Measurements from ENCODE around the gene LRTM2.

- no peak for TF ChIP-seq ZBTB33 (IDR thresholded peaks at IDR 0.05; ENCODE audit: extremely low read depth, insufficient replicate concordance, low read length)
- no peak for TF ChIP-seq CTCF (IDR thresholded peaks at IDR 0.05 in 2 of 3, conservative IDR thresholded peaks at IDR 0.05 in 1 of 3; ENCODE audit: borderline replicate concordance in 1 of 3, insufficient read depth in 1 of 3, low read depth in 2 of 3, low read length in 2 of 3)
- TF ChIP-seq EZH2 (IDR thresholded peaks at IDR 0.05) = no peak
- no peak for TF ChIP-seq SIN3A (IDR thresholded peaks at IDR 0.05; ENCODE audit: low read depth)
- no peak for TF ChIP-seq POLR2A (IDR thresholded peaks at IDR 0.05; ENCODE audit: borderline replicate concordance, extremely low read depth, insufficient read depth, insufficient read length)
Measured at GRCh38 chr12:1826867-1827705, 6.7 kb downstream of the LRTM2 start.
